Activated CD8-positive, alpha-beta memory T cell treated with anti-CD3 and anti-CD28 coated beads, Interleukin-2, amount 50 U/mL, for 24 hours (primary cell): ENCODE data around the gene CCT3.
"Not testable (repeated sequence)": the region's sequence is repeated elsewhere in the genome, so short reads cannot be mapped to it uniquely, and the experiment has no call there.

Experiments used
- DNase-seq: peaks from one replicate; pipeline ENCODE4 v3.0.0-alpha.2; 2020; ENCODE audit errors: extremely low read depth

CCT3 gene

DNA sequence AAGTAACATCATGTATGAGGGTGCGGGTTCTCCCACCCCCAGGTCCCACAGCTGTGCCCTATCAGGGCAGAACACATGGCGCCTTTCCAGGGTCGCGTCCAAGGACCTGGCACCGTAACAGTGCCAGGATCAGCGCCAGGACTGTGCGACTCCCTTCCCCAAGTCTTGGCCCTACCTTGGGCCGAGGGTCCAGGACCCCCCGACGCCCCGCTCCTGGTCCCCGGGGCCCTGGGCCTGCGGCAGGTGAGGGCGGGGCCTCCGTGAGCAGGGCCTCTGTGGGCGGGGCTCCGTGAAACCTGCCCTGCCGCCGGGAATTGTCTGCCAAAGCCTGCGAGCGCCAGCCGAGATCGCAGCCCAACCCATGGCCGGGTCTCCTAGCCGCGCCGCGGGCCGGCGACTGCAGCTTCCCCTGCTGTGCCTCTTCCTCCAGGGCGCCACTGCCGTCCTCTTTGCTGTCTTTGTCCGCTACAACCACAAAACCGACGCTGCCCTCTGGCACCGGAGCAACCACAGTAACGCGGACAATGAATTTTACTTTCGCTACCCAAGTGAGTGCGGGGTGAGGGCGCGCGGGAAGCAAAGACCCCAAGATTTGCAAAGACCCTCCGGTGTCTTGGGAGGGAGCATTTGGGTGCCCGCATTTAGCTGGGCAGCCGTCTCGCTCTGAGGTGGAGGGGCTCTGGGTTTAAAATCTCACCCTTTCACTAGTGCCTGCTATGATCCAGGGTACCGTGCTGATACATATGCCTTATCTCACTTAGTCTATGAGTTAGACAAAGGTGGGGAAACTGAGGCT, 31.0 kb upstream of the CCT3 start, which contains the start of gene RHBG:
RHBG (plus strand) TSS at position 323 of the 796 bp plus-strand sequence; CDS start at position 362, 39 bp downstream.
- DNase-seq = no peak

- DNase-seq = no peak
Measured at GRCh38 chr1:156368157-156368658, 30.1 kb upstream of the CCT3 start.

DNA sequence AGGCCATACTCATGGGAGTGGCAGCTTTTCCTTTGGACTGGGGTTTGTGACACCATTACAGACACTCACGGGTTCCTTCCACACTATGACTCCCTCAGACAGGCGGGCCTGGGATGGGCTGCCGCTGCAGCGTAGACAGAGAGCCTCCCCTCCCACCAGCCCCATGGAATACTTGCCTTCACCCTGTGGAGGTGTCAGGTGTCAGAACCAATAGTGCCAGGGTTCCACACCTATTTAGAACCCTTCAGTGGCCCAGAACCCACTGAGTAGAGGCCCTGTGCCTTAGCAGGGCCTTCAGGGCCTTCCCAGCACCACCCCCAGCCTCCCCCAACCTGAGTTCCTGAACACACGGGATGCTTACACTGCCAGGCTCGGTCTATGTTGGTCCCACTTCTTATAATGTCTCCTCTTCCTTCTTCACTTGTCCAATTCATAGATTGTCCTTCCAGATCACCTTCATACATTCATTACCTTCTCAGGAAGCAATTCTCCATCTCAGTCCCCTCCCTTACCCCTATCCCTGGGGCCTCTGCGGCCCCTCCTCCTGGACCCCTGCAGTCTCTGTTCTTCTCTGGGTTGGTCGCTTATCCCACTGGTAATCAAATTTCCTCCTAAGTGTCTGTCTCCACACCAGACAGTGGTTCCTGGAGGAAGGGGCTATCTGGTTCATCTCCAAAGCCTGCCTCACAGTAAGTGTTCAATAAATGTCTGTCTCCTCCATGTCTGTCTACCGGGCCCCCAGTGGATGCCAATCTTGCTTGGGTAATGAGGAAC, 29.5 kb upstream of the CCT3 start:
- DNase-seq = no peak

- DNase-seq = no peak
Measured at GRCh38 chr1:156366378-156367166, 28.5 kb upstream of the CCT3 start.

DNA sequence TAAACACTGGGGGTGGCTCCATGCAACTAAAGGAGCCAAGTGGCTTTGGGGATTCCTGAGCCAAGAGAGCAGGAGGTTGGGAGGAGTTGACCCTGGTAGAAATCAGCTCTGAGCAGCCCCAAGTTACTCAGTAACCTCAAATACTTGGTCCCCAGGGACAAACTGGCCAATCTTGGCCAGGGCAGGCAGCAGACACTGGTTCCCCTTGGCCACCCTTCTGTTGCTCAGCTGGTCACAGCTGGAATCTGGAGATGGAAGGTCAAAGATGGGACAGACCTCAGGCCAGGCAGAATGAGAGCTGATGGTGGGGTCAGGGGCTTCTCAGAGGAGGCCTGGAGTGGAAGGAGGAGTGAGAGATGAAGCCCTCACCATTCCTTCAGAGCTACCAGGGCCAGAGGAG, 27.7 kb upstream of the CCT3 start:
- no peak for DNase-seq

GRCh38 chr1:156360534-156360933, 22.4 kb upstream of the CCT3 start:
- no peak for DNase-seq

- DNase-seq = no peak
Measured at GRCh38 chr1:156359973-156360372, 21.9 kb upstream of the CCT3 start.

DNA sequence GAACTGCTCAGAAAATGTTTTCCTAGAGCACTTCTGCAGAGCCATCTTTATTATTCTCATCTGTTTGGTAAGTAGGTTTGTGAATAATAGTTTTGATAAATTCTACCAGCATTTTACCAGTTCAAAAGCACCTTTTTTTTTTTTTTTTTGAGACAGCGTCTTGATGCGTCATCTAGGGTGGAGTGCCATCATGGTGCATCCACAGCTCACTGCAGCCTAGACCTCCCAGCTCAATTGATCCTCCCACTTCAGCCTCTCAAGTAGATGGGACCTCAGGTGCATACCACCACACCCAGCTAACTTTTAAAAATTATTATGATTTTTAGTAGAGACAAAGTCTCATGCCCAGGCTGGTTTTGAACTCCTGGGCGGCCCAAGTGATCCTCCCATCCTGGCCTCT, 21.2 kb upstream of the CCT3 start:
- DNase-seq = no peak

GRCh38 chr1:156358641-156359040, 20.5 kb upstream of the CCT3 start:
- no peak for DNase-seq

GRCh38 chr1:156357977-156358376, 19.9 kb upstream of the CCT3 start:
- no peak for DNase-seq

DNA sequence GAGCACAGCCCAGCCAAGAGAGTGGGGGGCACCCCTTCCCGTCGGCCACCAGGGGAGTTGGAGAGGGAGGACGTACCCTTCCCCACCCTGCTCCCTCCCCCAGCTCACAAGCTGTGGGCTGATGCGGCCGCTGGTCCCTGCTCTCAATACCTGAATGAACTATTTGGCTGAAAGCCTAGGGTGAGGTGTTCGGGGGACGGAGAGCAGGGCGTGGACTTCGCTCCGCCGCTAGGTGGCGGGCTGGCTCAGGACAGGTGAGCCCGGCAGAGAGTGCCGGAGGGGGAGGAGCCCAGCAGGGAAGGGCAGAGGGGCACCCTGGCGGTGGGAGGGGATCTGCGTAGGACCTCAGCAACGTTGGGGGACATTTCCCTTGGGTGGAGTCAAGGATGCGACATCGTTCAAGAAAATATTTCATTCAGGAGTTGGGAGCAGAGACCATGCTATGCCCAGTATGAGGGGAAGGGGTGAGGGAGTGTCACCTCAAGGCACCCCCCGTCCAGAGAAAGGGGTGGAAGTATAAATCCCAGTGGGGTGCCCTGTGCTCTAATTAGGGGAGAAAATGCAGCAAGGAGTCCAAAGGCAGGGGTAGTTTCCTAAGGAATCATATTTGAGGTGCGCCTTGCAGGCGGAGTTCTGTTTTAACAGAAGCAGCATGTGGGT, 18.9 kb upstream of the CCT3 start:
- peak; percentile 13 for DNase-seq

DNA sequence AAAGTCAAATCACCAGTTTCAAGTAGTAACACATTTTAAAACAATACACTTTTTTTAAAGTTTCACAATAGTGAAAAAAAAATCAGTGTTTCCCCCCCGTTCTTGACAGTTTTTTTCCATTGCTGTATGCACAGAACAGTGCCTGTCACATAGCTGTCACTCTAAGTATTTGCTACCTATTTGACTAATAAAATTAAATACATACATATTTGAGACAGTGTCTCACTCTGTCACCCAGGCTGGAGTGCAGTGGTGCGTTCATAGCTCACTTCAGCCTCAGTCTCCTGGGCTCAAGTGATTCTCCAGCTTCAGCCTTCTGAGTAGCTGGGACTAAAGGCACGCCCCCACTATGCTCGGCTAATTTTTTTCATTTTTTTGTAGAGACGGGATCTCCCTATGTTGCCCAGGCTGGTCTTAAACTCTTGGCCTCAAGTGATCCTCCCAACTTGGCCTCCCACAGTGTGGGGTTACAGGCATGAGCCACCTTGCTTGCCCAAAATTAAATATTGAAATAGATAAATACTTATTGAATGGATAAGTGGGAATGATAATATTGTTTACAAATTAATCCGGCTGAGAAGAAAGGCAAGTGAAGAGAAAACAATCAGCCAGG, 18.3 kb upstream of the CCT3 start:
- DNase-seq = no peak

GRCh38 chr1:156352481-156352880, 14.4 kb upstream of the CCT3 start:
- not testable (repeated sequence) for DNase-seq

- no peak for DNase-seq
Measured at GRCh38 chr1:156347331-156347730, 9.2 kb upstream of the CCT3 start.

- DNase-seq = no peak
Measured at GRCh38 chr1:156346636-156347035, 8.5 kb upstream of the CCT3 start.

- DNase-seq = not testable (repeated sequence)
Measured at GRCh38 chr1:156346035-156346434, 7.9 kb upstream of the CCT3 start.

DNA sequence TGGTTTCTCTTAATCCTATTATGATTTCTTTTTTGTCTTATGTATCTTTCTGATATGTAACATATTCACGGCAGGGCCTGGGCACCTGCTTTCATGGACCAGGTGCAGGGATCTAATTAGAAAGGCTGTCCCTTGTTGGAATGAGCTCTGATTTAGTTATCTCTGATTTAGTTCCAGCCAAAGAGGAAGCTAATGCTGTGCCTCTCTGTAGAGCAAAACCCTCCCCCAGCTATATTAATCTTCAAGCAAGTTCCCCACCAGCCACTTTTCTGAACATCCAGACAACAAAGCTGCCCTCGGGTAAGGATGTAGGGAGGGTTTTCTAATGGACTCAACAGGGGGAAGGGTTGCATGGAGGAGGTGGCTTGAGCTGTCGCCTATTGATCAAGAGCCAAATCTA, 6.3 kb upstream of the CCT3 start:
- DNase-seq = no peak

DNA sequence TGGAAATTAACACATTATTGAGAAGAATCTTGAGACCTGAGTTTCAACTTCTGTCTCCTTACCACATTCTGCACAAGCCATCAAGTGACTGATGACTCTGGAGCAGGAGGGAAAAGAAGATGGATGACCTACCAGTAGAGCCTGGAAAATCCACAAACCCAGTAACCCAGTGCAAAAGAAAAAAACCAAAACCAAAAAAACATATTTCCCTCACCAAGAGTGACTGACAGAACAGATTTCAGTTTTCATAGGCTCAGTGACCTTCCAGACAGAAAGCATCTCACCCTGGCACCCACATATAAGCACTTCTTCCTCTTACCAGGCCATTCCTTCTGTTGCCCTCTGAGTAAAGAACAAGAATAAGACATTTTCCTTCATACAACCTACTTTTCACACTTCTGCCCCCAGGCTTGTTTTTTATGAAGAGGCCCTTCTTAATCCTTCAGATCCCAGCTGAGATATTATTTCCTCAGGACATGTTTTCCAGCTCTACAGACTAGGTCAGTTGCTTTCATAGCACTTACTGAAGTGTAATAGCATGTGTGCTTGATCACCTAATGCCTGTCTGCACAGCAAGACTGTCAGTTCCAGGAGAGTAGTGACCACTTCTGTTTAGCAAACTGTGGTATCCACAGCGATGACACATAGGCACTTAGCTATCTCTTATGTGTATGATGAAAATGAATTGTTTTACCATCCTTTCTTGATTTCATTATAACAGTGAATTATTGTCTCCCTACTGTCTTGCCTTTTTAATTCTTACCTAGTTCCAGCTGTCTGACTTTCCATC, 4.3 kb upstream of the CCT3 start:
- DNase-seq = no peak

DNA sequence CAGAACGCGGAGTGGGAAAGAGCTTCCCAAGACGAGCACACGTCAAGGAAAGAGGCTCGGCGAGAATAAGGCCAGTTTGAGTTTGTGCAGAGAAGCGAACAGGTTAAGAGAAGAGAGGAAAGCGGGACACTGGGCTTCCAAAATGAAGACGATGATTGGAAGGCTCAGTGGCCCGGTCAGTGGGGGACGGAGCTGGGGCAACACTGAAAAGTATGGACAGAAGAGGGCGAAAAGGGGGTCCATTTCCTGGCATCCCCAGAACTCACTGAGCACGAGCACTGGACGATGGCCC, 258 bp downstream of the CCT3 start:
- no peak for DNase-seq

DNA sequence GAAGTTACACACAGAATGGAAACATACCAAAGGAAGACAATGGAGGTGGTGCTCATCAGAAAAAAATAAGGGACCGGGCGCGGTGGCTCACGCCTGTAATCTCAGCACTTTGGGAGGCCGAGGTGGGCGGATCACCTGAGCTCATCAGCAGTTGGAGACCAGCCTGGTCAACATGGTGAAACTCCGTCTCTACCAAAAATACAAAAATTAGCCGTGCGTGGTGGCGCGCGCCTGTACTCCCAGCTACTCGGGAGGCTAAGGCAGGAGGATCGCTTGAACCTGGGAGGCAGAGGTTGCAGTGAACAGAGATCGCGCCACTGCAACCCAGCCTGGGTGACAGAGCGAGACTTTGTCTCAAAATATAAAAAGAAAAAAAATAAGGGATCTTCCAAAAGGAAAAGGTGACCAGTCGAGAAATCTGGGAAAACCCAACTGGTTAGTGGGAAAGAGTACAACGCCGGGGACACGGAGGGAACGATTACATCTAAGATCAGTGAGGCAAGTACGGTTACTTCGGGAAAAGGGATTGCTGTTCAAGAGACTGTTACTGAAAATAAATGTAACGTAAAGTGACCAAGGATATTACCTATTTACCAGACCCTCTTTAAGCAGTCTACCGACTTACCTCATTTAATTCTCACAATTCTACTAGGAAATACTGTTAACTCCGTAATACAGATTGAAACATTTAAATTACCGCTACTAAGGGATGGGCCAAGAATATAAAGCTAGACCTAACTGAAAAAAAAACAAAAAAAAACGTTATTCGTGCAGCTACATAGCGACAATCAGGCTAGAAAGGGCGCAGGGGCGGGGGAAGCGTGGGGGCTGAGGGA, 822 bp downstream of the CCT3 start:
- no peak for DNase-seq
